Keratinocyte (primary cell): Measurements from ENCODE around the gene GRAMD4. TPM values are rescaled to one million over a fixed set of nuclear protein-coding genes. Genes with fewer than 3 reads are reported as not detected.

Experiments
- DNase-seq: peaks from one replicate; pipeline ENCODE4 v3.0.0-alpha.2; 2011; ENCODE audit warnings: low read depth, missing footprints, low spot score
- FAIRE-seq: peaks from 2 replicates; lab custom pipeline; 2011; peaks lifted over from hg19 to GRCh38; lab: Jason Lieb, UNC
- H2AFZ ChIP-seq: 2 replicates; pipeline ENCODE4 v1.6.0; 2012; ENCODE audit warnings: low read length, control low read depth, inconsistent platforms; ENCODE audit not compliant: control insufficient read depth
- H3K27ac ChIP-seq: 2 replicates; pipeline ENCODE4 v1.5.1; 2011; ENCODE audit warnings: low read length; ENCODE audit not compliant: control insufficient read depth, insufficient read depth
- H3K27me3 ChIP-seq: 3 replicates; pipeline ENCODE4 v1.6.0; 2011; ENCODE audit warnings: low read length; ENCODE audit not compliant: control insufficient read depth, insufficient read depth; ENCODE audit errors: extremely low read depth
- H3K36me3 ChIP-seq, 2 experiments: 2 replicates in 1 of 2; 3 replicates in 1 of 2; pipeline ENCODE4 v1.5.1; 2011; ENCODE audit warnings: low read length in 2 of 2, mild to moderate bottlenecking in 1 of 2; ENCODE audit not compliant: control insufficient read depth in 2 of 2, insufficient read depth in 2 of 2; ENCODE audit errors: extremely low read depth in 1 of 2
- H3K4me1 ChIP-seq: 3 replicates; pipeline ENCODE4 v1.5.1; 2011; ENCODE audit warnings: low read length; ENCODE audit not compliant: control insufficient read depth, insufficient read depth; ENCODE audit errors: extremely low read depth
- H3K4me2 ChIP-seq: 3 replicates; pipeline ENCODE4 v1.6.0; 2011; ENCODE audit warnings: low read depth, low read length; ENCODE audit not compliant: control insufficient read depth, insufficient read depth; ENCODE audit errors: extremely low read depth
- H3K4me3 ChIP-seq, 3 experiments: fragments of 200-600 bp in 1 of 3; sonication (generic) in 1 of 3; 2 replicates in 2 of 3; 3 replicates in 1 of 3; pipeline ENCODE4 v1.5.1; 2011 to 2016; ENCODE audit warnings: low read length in 3 of 3, mild to moderate bottlenecking in 3 of 3, control low read depth in 2 of 3, inconsistent platforms in 1 of 3, low read depth in 1 of 3, mixed read lengths in 1 of 3, mixed run types in 1 of 3, moderate library complexity in 1 of 3; ENCODE audit not compliant: control insufficient read depth in 2 of 3, insufficient read depth in 2 of 3; ENCODE audit errors: extremely low read depth in 1 of 3
- H3K79me2 ChIP-seq: 2 replicates; pipeline ENCODE4 v1.6.0; 2012; ENCODE audit warnings: low read length; ENCODE audit not compliant: control insufficient read depth, insufficient read depth
- H3K9ac ChIP-seq: 3 replicates; pipeline ENCODE4 v1.6.0; 2011; ENCODE audit warnings: low read length; ENCODE audit not compliant: control insufficient read depth, insufficient read depth; ENCODE audit errors: extremely low read depth
- H3K9me1 ChIP-seq: 3 replicates; pipeline ENCODE4 v1.6.0; 2011; ENCODE audit warnings: low read length; ENCODE audit not compliant: control insufficient read depth, insufficient read depth; ENCODE audit errors: extremely low read depth
- H3K9me3 ChIP-seq: 2 replicates; pipeline ENCODE4 v1.5.1; 2012; ENCODE audit warnings: low read depth, low read length; ENCODE audit not compliant: control insufficient read depth
- H4K20me1 ChIP-seq: 3 replicates; pipeline ENCODE4 v1.6.0; 2011; ENCODE audit warnings: low read length; ENCODE audit not compliant: control insufficient read depth, insufficient read depth; ENCODE audit errors: extremely low read depth
- EZH2 ChIP-seq: IDR thresholded peaks from one replicate; pipeline ENCODE4 v1.6.1; 2012; ENCODE audit warnings: inconsistent platforms, mild to moderate bottlenecking, low read length, moderate library complexity
- dilution Hi-C: fragments of 300-500 bp; cut with MboI; formaldehyde crosslinking; loops from one replicate; pipeline ENCODE4 v1.7.0; 2020; ENCODE audit warnings: low sequenced_read_pairs; ENCODE audit not compliant: extremely low pct_ligation_motif_present
- polyA plus RNA-seq, 5 experiments: library from polyadenylated mRNA; depleted of rRNA in 3 of 5; stranded (reverse) in 3 of 5; stranded (forward) in 1 of 5; unstranded in 1 of 5; fragments of >200 nt; gene quantifications; 1 replicate in 1 of 5; 2 replicates in 3 of 5; 3 replicates in 1 of 5; pipeline versions ENCODE4 v1.2.1 to v1.2.3, GENCODE V29; 2011 to 2012; ENCODE audit warnings: missing spikeins in 2 of 5, low read depth in 1 of 5, low replicate concordance in 1 of 5
- TF ChIP-seq, protein P1 (sequence below), 3 experiments: IDR thresholded peaks in 1 of 3; conservative IDR thresholded peaks in 1 of 3; optimal IDR thresholded peaks in 1 of 3; 2 replicates in 2 of 3; 3 replicates in 1 of 3; pipeline versions ENCODE3 to v1.5.1; 2011; ENCODE audit warnings: low read length in 3 of 3, mild to moderate bottlenecking in 3 of 3, moderate library complexity in 2 of 3, control low read depth in 1 of 3, inconsistent platforms in 1 of 3; ENCODE audit not compliant: insufficient read depth in 2 of 3; ENCODE audit errors: extremely low read depth in 1 of 3

GRAMD4 gene
- polyA plus RNA-seq, 1 donor (not counting 4 experiments of a cell fraction or from before 2014, with no cell fraction given): 17.3 TPM

DNA sequence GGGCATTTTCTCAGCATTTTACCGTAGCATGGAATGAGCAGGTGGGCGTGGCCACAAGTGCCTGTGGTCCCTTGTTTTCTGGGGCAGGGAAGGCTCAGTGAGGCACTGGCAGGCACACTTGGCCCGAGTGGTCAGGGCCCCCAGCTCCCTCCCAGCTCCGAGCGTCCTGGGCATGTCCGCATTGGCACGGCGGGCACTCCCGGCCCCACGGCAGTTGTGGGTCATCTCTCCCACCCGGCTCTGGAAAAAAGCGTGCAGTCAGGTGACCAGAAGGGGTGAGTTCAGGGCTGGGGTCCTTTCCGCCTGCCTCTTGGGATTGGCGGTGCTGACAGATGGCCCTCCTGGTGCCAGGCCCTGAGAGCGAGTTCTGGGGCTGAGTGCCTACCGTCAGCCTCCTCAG is 55.8 kb downstream of the GRAMD4 start:
- H3K9me1 ChIP-seq: no peaks in the 10 kb centered on the region
- no peak overlapping the region for H3K27ac ChIP-seq
- DNase-seq (no peak), FAIRE-seq (no peak)
- H3K4me1 ChIP-seq: no peaks in the 10 kb centered on the region
- dilution Hi-C loops: no loop called here
- no peaks in the 10 kb centered on the region for H4K20me1 ChIP-seq
- H3K27me3 ChIP-seq: no peaks in the 10 kb centered on the region
- H3K4me2 ChIP-seq: no peak overlapping the region
- H3K9ac ChIP-seq: no peak overlapping the region
- H3K4me3 ChIP-seq: no peak overlapping the region
- H3K36me3 ChIP-seq: peaks cover 0 to 3% of the 10 kb centered on the region in 2 experiments
- no peaks in the 10 kb centered on the region for H3K9me3 ChIP-seq
- no peak overlapping the region for H2AFZ ChIP-seq
- TF ChIP-seq, protein P1, sequence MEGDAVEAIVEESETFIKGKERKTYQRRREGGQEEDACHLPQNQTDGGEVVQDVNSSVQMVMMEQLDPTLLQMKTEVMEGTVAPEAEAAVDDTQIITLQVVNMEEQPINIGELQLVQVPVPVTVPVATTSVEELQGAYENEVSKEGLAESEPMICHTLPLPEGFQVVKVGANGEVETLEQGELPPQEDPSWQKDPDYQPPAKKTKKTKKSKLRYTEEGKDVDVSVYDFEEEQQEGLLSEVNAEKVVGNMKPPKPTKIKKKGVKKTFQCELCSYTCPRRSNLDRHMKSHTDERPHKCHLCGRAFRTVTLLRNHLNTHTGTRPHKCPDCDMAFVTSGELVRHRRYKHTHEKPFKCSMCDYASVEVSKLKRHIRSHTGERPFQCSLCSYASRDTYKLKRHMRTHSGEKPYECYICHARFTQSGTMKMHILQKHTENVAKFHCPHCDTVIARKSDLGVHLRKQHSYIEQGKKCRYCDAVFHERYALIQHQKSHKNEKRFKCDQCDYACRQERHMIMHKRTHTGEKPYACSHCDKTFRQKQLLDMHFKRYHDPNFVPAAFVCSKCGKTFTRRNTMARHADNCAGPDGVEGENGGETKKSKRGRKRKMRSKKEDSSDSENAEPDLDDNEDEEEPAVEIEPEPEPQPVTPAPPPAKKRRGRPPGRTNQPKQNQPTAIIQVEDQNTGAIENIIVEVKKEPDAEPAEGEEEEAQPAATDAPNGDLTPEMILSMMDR (optimal IDR thresholded peaks at IDR 0.05 in 1 of 3, IDR thresholded peaks at IDR 0.05 in 1 of 3, conservative IDR thresholded peaks at IDR 0.05 in 1 of 3; ENCODE audit: extremely low read depth in 1 of 3, insufficient read depth in 2 of 3, low read length in 3 of 3): no peak
- TF ChIP-seq EZH2: no peak
- no peaks in the 10 kb centered on the region for H3K79me2 ChIP-seq

DNA sequence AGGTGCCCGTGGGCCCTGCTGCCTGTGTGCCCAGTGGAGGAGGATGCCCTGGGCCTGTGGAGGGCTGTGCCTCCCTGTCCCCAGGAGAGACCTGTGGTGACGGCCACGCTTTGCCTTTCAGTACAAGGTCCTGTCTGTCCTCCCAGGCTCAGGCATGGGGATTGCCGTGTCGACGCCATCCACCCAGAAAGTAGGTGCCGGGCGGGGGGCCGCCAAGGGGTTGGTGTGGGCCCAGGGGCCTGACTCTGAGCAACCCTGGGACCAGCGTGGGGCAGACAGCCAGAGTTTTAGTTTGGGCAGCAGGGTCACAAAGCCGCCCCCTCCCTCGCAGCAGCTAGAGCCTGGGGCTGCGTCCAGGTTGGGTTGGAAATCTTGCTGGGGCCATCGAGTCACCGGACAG is 56.3 kb downstream of the GRAMD4 start:
- no peaks in the 10 kb centered on the region for H3K4me1 ChIP-seq
- no peak overlapping the region for H3K4me3 ChIP-seq
- H3K9ac ChIP-seq: no peak overlapping the region
- DNase-seq (no peak), FAIRE-seq (no peak)
- no peak overlapping the region for H2AFZ ChIP-seq
- peaks cover 0 to 3% of the 10 kb centered on the region in 2 experiments for H3K36me3 ChIP-seq
- dilution Hi-C loops: no loop called here
- H3K27ac ChIP-seq: no peak overlapping the region
- no peak overlapping the region for H3K4me2 ChIP-seq
- no peaks in the 10 kb centered on the region for H3K9me1 ChIP-seq
- no peaks in the 10 kb centered on the region for H4K20me1 ChIP-seq
- H3K79me2 ChIP-seq: no peaks in the 10 kb centered on the region
- TF ChIP-seq, protein P1 (optimal IDR thresholded peaks at IDR 0.05 in 1 of 3, IDR thresholded peaks at IDR 0.05 in 1 of 3, conservative IDR thresholded peaks at IDR 0.05 in 1 of 3; ENCODE audit: extremely low read depth in 1 of 3, insufficient read depth in 2 of 3, low read length in 3 of 3): no peak
- TF ChIP-seq EZH2: no peak
- H3K27me3 ChIP-seq: no peaks in the 10 kb centered on the region
- H3K9me3 ChIP-seq: no peaks in the 10 kb centered on the region
